ENCODE results near the gene FOXO6. TPM values are rescaled to one million over a fixed set of nuclear protein-coding genes. Genes with fewer than 3 reads are reported as not detected.

The FOXO6 gene
- total and polyA plus RNA-seq, 9 of the 15 experiments (the other 6 are each of a cell fraction or from before 2014, with no cell fraction given), result 0.04 to 0.31 (median 0.12) TPM; not detected in 5

- TF ChIP-seq, protein P1, sequence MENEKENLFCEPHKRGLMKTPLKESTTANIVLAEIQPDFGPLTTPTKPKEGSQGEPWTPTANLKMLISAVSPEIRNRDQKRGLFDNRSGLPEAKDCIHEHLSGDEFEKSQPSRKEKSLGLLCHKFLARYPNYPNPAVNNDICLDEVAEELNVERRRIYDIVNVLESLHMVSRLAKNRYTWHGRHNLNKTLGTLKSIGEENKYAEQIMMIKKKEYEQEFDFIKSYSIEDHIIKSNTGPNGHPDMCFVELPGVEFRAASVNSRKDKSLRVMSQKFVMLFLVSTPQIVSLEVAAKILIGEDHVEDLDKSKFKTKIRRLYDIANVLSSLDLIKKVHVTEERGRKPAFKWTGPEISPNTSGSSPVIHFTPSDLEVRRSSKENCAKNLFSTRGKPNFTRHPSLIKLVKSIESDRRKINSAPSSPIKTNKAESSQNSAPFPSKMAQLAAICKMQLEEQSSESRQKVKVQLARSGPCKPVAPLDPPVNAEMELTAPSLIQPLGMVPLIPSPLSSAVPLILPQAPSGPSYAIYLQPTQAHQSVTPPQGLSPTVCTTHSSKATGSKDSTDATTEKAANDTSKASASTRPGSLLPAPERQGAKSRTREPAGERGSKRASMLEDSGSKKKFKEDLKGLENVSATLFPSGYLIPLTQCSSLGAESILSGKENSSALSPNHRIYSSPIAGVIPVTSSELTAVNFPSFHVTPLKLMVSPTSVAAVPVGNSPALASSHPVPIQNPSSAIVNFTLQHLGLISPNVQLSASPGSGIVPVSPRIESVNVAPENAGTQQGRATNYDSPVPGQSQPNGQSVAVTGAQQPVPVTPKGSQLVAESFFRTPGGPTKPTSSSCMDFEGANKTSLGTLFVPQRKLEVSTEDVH (IDR thresholded peaks at IDR 0.05; ENCODE audit: low read depth, partially characterized antibody), result no peak
- TF ChIP-seq KDM2B (CRISPR knock-in tag; IDR thresholded peaks at IDR 0.05) (no peak), ZNF24 (IDR thresholded peaks at IDR 0.05) (no peak), RBM15 (IDR thresholded peaks at IDR 0.05; ENCODE audit: insufficient read depth, low read length) (no peak), HINFP (tag; conservative IDR thresholded peaks at IDR 0.05; ENCODE audit: low read depth) (no peak), USF2 (CRISPR knock-in tag; IDR thresholded peaks at IDR 0.05) (no peak), ZNF217 (CRISPR knock-in tag; IDR thresholded peaks at IDR 0.05) (no peak), TAF9B (IDR thresholded peaks at IDR 0.05; ENCODE audit: partially characterized antibody) (no peak), FOXA1 (IDR thresholded peaks at IDR 0.05; ENCODE audit: borderline replicate concordance) (no peak), ARHGAP35 (IDR thresholded peaks at IDR 0.05; ENCODE audit: partially characterized antibody) (no peak), MCM5 (IDR thresholded peaks at IDR 0.05; ENCODE audit: low read depth) (no peak), ZNF253 (CRISPR knock-in tag; conservative IDR thresholded peaks at IDR 0.05) (no peak)
- TF ChIP-seq, protein P2, sequence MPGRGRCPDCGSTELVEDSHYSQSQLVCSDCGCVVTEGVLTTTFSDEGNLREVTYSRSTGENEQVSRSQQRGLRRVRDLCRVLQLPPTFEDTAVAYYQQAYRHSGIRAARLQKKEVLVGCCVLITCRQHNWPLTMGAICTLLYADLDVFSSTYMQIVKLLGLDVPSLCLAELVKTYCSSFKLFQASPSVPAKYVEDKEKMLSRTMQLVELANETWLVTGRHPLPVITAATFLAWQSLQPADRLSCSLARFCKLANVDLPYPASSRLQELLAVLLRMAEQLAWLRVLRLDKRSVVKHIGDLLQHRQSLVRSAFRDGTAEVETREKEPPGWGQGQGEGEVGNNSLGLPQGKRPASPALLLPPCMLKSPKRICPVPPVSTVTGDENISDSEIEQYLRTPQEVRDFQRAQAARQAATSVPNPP (IDR thresholded peaks at IDR 0.05; ENCODE audit: borderline replicate concordance, insufficient read depth, insufficient read length), result no peak
- TF ChIP-seq, protein P3, sequence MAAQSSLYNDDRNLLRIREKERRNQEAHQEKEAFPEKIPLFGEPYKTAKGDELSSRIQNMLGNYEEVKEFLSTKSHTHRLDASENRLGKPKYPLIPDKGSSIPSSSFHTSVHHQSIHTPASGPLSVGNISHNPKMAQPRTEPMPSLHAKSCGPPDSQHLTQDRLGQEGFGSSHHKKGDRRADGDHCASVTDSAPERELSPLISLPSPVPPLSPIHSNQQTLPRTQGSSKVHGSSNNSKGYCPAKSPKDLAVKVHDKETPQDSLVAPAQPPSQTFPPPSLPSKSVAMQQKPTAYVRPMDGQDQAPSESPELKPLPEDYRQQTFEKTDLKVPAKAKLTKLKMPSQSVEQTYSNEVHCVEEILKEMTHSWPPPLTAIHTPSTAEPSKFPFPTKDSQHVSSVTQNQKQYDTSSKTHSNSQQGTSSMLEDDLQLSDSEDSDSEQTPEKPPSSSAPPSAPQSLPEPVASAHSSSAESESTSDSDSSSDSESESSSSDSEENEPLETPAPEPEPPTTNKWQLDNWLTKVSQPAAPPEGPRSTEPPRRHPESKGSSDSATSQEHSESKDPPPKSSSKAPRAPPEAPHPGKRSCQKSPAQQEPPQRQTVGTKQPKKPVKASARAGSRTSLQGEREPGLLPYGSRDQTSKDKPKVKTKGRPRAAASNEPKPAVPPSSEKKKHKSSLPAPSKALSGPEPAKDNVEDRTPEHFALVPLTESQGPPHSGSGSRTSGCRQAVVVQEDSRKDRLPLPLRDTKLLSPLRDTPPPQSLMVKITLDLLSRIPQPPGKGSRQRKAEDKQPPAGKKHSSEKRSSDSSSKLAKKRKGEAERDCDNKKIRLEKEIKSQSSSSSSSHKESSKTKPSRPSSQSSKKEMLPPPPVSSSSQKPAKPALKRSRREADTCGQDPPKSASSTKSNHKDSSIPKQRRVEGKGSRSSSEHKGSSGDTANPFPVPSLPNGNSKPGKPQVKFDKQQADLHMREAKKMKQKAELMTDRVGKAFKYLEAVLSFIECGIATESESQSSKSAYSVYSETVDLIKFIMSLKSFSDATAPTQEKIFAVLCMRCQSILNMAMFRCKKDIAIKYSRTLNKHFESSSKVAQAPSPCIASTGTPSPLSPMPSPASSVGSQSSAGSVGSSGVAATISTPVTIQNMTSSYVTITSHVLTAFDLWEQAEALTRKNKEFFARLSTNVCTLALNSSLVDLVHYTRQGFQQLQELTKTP (IDR thresholded peaks at IDR 0.05; ENCODE audit: low read depth in 1 of 2, partially characterized antibody in 2 of 2), result no peak
These were observed at the start of gene FOXO6 (continued) for GRCh38 chr1:41360786-41361494.

Measured in K562 (cell line).